Loucy (cell line): ENCODE data around the gene MUC5AC.

Source experiments
- EZH2phosphoT487 ChIP-seq: fragments of 200-600 bp; IDR thresholded peaks from 2 replicates; pipeline ENCODE4 v1.6.1; 2018; ENCODE audit warnings: antibody characterized with exemption, mild to moderate bottlenecking, moderate library complexity, borderline replicate concordance
- TF ChIP-seq, protein P1 (sequence below): fragments of 200-600 bp; sonication (generic); conservative IDR thresholded peaks from 2 replicates; pipeline ENCODE4 v1.5.1; 2014; ENCODE audit warnings: mild to moderate bottlenecking, antibody characterized with exemption, low read length

DNA sequence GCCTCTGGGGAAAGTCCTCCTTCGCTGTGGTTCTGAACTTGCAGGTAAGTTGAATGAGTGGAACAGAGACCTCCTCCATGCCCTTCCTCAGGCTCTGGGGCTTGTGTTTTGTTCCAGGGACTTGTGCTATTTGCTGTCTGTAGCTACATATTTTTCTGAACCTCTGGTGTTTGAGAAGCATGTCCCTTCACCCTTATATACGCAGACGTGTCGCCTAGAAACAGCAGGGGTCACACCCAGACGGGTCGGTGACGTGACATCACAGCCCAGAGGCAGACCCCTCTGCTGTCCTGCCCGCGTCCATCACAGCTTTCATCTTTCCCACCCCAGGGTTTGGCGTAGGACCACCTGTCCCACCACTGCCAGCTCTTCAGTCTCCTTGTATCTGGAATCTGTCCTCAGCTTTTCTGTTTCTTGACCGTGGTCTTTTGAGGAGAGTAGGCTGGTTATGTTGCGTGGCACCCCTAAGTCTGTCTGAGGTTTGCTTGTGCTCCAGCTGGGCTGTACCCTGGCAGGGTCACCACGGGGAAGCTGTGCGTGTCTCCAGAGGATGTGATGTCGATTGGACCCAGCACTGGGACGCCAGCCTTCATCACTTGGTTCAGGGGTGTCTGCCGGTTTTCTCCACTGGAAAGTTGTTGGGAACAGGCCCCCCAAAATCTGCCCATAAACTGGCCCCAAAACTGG is 51.8 kb downstream of the MUC5AC start:
- TF ChIP-seq, protein P1, sequence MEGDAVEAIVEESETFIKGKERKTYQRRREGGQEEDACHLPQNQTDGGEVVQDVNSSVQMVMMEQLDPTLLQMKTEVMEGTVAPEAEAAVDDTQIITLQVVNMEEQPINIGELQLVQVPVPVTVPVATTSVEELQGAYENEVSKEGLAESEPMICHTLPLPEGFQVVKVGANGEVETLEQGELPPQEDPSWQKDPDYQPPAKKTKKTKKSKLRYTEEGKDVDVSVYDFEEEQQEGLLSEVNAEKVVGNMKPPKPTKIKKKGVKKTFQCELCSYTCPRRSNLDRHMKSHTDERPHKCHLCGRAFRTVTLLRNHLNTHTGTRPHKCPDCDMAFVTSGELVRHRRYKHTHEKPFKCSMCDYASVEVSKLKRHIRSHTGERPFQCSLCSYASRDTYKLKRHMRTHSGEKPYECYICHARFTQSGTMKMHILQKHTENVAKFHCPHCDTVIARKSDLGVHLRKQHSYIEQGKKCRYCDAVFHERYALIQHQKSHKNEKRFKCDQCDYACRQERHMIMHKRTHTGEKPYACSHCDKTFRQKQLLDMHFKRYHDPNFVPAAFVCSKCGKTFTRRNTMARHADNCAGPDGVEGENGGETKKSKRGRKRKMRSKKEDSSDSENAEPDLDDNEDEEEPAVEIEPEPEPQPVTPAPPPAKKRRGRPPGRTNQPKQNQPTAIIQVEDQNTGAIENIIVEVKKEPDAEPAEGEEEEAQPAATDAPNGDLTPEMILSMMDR, result no peak
- TF ChIP-seq EZH2phosphoT487, result no peak
